Heart right ventricle (tissue), 16 donors: ENCODE data around the gene TPRG1. TPM values are rescaled to one million over a fixed set of nuclear protein-coding genes. Genes with fewer than 3 reads are reported as not detected.

Experiments used
- ATAC-seq, 8 donors: fragments of 200-7000 bp; cut with Tn5 transposase; one replicate each; pipeline ENCODE4 v1.9.1; 2020; ENCODE audit warnings: mild to moderate bottlenecking in 8 of 8, moderate library complexity in 8 of 8, moderate number of reproducible peaks in 1 of 8
- DNase-seq, 2 donors: peaks; one replicate each; pipeline ENCODE4 v3.0.0-alpha.2; 2020
- H3K27ac ChIP-seq, 10 donors: fragments of 200-600 bp; sonication (generic) in 2 of 10; one replicate each; pipeline versions ENCODE4 v1.5.0 to v1.8.0; 2020 to 2022; ENCODE audit warnings: mild to moderate bottlenecking in 3 of 10
- H3K27me3 ChIP-seq, 7 donors: fragments of 200-600 bp; one replicate each; pipeline ENCODE4 v1.8.0; 2021 to 2022; ENCODE audit warnings: mild to moderate bottlenecking in 2 of 7
- H3K36me3 ChIP-seq, 9 donors: fragments of 200-600 bp; sonication (generic) in 1 of 9; one replicate each; pipeline versions ENCODE4 v1.5.0 to v1.8.0; 2020 to 2022; ENCODE audit warnings: mild to moderate bottlenecking in 2 of 9
- H3K4me1 ChIP-seq, 9 donors: fragments of 200-600 bp; sonication (generic) in 1 of 9; one replicate each; pipeline versions ENCODE4 v1.5.0 to v1.8.0; 2020 to 2022; ENCODE audit warnings: mild to moderate bottlenecking in 4 of 9
- H3K4me3 ChIP-seq, 10 donors: fragments of 200-600 bp; sonication (generic) in 2 of 10; one replicate each; pipeline versions ENCODE4 v1.5.0 to v1.8.0; 2020 to 2022; ENCODE audit warnings: mild to moderate bottlenecking in 7 of 10, moderate library complexity in 2 of 10
- H3K9me3 ChIP-seq, 11 donors: fragments of 200-600 bp in 10 of 11; sonication (generic) in 2 of 11; one replicate each; pipeline versions ENCODE4 v1.5.0 to v1.8.0; 2013 to 2022; ENCODE audit warnings: mild to moderate bottlenecking in 2 of 11, control low read depth in 1 of 11, moderate library complexity in 1 of 11
- WGBS, 2 donors: extraction: QIAGEN DNeasy Blood & Tissue Kit; methylation state at CpG; one replicate each; pipeline ENCODE4 v1.1.7; 2013; ENCODE audit warnings: inconsistent platforms in 1 of 2; 5-methylcytosine and 5-hydroxymethylcytosine counted together
- intact Hi-C, 10 donors: fragments of 100-400 bp; cut with DNase I; formaldehyde crosslinking; loops; one replicate each; pipeline versions ENCODE4 v1.11.1 to v1.14.2; 2022
- polyA plus RNA-seq, 2 donors: library from polyadenylated mRNA; stranded (reverse); fragments of 200-250 nt; gene quantifications; one replicate each; pipeline ENCODE4 v1.2.3, GENCODE V29; 2013
- total RNA-seq, 10 donors: library from RNA; stranded (reverse); fragmentation: NEBNext Ultra II Directional in 3 of 10; extraction: Animal tissue kit (Norgen Biotek cat#: 25700) in 3 of 10; gene quantifications; one replicate each; pipeline versions ENCODE4 v1.2.1 to v1.2.4, GENCODE V29; 2021 to 2023
- TF ChIP-seq, protein P1 (sequence below), 9 donors: fragments of 200-600 bp; sonication (generic) in 2 of 9; IDR thresholded peaks; one replicate each; pipeline versions ENCODE4 v1.5.0 to v1.8.0; 2021 to 2022; ENCODE audit warnings: antibody characterized with exemption in 9 of 9, mild to moderate bottlenecking in 5 of 9, moderate library complexity in 1 of 9
- donor health status: Arrhythmogenic right ventricular cardiomyopathy.
- donor health status: ischemic (EF 13 %, LVEDD 7.1; RV severe dilation, severe dysfunction).
- donor health status: healthy with polysubstance abuse.
- donor health status: DM: no; HTN: yes; CAD: no.
- donor health status: DM: no; HTN: no; CAD: no.
- donor health status: ischemic (EF 25% LVEDD 6.9; RV normal size, moderate dysfunction).
- donor health status: ischemic (EF 25% LVEDD 5.7; RV mildly dilated, moderate dysfunction).
- donor health status: healthy.
- donor health status: DM: yes; HTN: yes; CAD: no.
- donor health status: Ischemic cardiomyopathy.
- donor health status: ischemic (EF 35%, LVEDD 5.7; RV mildly dilated, moderate dysfunction).
- donor health status: nonischemic (EF 11% LVEDD 7.7; RV severe dilation, severe dysfunction).
- donor health status: DM: yes; HTN: yes; CAD: no.
- donor health status: PGD.
- donor health status: ischemic (EF 29% LVEDD 5.4; RV normal size, mild dysfunction).
- donor health status: nonischemic (EF 23%, LVEDD 6.1; RV moderate dilation, normal function).

The TPRG1 gene
- total and polyA plus RNA-seq, 12 donors, result 0.62 to 3.1 (median 1.8) TPM

DNA sequence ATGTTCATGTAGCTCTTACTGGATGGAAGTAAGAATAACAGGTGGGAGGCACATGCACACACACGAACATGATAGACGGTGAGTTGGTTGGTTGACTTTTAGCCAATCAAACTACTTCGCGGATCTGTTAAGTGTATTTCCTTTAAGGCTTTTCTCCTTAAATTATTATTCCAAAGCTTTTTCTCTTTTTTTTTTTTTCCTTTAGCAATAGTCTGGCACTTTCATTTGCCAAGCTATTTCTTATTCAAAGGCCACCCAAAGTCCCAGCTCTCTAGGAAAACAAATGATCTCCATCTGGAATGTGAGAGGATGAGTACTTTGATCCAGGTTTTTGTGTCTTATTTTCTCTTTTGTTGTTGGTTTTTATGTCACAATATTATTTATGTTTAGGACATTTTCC, 141.1 kb downstream of the TPRG1 start:
- Histone ChIP-seq H3K4me1 (no peaks in the 10 kb centered on the region), H3K27me3 (no peaks in the 10 kb centered on the region), H3K36me3 (no peaks in the 10 kb centered on the region), H3K27ac (no peak overlapping the region), H3K4me3 (no peak overlapping the region), H3K9me3 (no peaks in the 10 kb centered on the region)
- intact Hi-C loops, result no loop called here
- TF ChIP-seq, protein P1, sequence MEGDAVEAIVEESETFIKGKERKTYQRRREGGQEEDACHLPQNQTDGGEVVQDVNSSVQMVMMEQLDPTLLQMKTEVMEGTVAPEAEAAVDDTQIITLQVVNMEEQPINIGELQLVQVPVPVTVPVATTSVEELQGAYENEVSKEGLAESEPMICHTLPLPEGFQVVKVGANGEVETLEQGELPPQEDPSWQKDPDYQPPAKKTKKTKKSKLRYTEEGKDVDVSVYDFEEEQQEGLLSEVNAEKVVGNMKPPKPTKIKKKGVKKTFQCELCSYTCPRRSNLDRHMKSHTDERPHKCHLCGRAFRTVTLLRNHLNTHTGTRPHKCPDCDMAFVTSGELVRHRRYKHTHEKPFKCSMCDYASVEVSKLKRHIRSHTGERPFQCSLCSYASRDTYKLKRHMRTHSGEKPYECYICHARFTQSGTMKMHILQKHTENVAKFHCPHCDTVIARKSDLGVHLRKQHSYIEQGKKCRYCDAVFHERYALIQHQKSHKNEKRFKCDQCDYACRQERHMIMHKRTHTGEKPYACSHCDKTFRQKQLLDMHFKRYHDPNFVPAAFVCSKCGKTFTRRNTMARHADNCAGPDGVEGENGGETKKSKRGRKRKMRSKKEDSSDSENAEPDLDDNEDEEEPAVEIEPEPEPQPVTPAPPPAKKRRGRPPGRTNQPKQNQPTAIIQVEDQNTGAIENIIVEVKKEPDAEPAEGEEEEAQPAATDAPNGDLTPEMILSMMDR (IDR thresholded peaks at IDR 0.05), result no peak
- WGBS, 2 donors, result 82 to 90% methylated on average over 4 of the region's 4 CpGs
- DNase-seq, result no peak
- no peak for ATAC-seq

GRCh38 chr3:189316296-189317019, 144.7 kb downstream of the TPRG1 start:
- ATAC-seq, result no peak
- 70 to 71% methylated on average over 6 of the region's 6 CpGs for WGBS, 2 donors
- Histone ChIP-seq H3K27me3 (peaks cover 0 to 4% (median 0%) of the 10 kb centered on the region in 7 donors), H3K4me1 (no peaks in the 10 kb centered on the region), H3K9me3 (no peaks in the 10 kb centered on the region), H3K27ac (no peak overlapping the region), H3K36me3 (no peaks in the 10 kb centered on the region), H3K4me3 (no peak overlapping the region)
- intact Hi-C loops, result no loop called here
- TF ChIP-seq, protein P1 (IDR thresholded peaks at IDR 0.05), result no peak
- DNase-seq, result no peak

- 76 to 83% methylated on average over 3 of the region's 3 CpGs for WGBS, 2 donors
- H3K27ac ChIP-seq, result no peak overlapping the region
Observed at GRCh38 chr3:189317911-189318310, 146.1 kb downstream of the TPRG1 start.

GRCh38 chr3:189320511-189320910, 148.7 kb downstream of the TPRG1 start:
- H3K4me1 ChIP-seq, result peaks cover 0 to 14% (median 0%) of the 10 kb centered on the region in 9 donors
- peaks cover 0 to 4% (median 0%) of the 10 kb centered on the region in 7 donors for H3K27me3 ChIP-seq
- no peak for ATAC-seq
- no peak overlapping the region for H3K27ac ChIP-seq
- H3K9me3 ChIP-seq, result no peaks in the 10 kb centered on the region
- TF ChIP-seq, protein P1 (IDR thresholded peaks at IDR 0.05), result no peak
- no peak overlapping the region for H3K4me3 ChIP-seq
- no peaks in the 10 kb centered on the region for H3K36me3 ChIP-seq
- no peak for DNase-seq
- whole genome bisulfite sequencing, 2 donors, result 79 to 85% methylated on average over 3 of the region's 3 CpGs
- intact Hi-C loops, result no loop called here

More at GRCh38 chr3:189317911-189318310, 146.1 kb downstream of the TPRG1 start:
- H3K4me3 ChIP-seq, result no peak overlapping the region
- DNase-seq (no peak), ATAC-seq (no peak)
- no peaks in the 10 kb centered on the region for H3K9me3 ChIP-seq
- TF ChIP-seq, protein P1 (IDR thresholded peaks at IDR 0.05), result no peak
- no peaks in the 10 kb centered on the region for H3K36me3 ChIP-seq
- no peaks in the 10 kb centered on the region for H3K4me1 ChIP-seq
- intact Hi-C loops, result no loop called here
- H3K27me3 ChIP-seq, result peaks cover 0 to 4% (median 0%) of the 10 kb centered on the region in 7 donors
